HG02884 (cell line): ENCODE measurements around the gene ESM1.

Experiments used
- ATAC-seq: cut with Tn5 transposase; IDR thresholded peaks from one replicate; pipeline ENCODE4 v1.9.1; 2021; ENCODE audit warnings: mild to moderate bottlenecking, moderate library complexity; ENCODE audit not compliant: unreplicated experiment

ESM1 gene

DNA sequence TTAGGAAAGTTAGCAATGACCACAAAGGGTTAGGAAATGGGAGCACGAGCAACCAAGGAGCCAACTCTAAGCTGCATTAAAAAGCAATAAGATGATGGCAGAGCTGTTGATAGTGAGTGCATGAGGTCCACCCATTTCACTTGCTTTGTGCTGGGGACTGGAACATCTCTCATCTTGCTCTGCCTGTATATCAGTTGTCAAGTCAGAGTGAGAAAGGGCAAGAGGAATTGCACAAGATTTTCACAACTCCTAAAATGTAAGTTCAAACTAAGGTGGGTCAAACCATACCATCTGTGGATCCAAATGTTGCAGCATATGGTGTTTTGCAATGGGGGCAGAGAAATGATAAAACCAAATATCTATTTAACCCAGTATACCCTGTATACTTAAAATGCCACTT, 2.8 kb upstream of the ESM1 start:
- no peak for ATAC-seq

DNA sequence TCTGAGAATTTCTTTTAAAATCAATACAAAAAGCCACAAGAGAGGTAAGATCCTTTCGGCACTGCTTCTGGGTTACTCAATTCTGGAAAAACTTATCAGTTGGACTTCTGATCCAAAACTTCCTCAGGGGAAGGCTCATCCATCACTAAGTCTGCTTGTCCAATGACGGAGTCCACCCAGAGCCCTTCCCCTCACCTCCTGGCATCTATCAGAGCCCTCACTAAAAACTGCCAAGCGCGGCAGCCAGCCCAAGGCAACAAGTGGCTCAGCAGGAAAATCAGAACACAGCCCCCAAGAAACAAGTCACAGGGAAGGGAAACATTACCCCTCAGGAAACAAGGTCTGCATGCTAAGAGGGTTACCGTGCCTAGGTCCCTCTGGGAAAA, 869 bp upstream of the ESM1 start:
- ATAC-seq: no peak

DNA sequence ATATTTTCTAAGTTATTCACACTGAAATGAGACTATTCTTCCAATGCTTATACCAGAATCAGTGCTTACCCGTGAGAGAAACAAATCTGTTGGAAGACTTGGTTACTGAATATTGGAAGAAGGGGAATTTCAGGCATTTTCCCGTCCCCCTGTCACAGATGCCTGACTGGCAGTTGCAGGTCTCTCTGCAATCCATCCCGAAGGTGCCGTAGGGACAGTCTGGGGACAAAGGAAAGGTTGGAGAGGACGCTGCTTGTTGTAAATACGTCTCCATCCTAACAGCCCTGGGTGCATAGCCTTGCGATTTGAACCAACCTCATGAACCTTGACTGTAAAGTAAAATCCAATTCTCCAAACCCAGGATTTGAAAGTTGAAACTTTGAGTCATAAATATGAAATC, 3.5 kb downstream of the ESM1 start:
- ATAC-seq: no peak

DNA sequence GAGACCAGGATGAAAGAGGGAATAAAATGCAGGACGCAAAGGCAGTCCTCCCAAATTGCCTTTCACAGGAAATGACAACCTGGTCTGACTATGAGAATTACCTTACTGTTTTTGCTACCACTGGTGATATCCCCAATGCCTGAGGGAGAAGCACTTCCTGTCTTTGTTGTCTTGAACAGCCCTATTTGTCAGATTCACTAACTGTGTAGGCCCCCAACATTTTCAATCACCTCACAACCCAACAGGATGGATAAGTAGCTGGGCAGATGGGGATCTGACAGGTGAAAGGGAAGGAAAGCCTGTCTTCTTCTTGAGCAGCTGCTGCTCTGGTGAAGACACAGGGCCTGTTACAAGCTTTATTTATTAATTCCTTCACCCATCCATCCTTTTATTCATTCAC, 9.7 kb downstream of the ESM1 start:
- no peak for ATAC-seq

DNA sequence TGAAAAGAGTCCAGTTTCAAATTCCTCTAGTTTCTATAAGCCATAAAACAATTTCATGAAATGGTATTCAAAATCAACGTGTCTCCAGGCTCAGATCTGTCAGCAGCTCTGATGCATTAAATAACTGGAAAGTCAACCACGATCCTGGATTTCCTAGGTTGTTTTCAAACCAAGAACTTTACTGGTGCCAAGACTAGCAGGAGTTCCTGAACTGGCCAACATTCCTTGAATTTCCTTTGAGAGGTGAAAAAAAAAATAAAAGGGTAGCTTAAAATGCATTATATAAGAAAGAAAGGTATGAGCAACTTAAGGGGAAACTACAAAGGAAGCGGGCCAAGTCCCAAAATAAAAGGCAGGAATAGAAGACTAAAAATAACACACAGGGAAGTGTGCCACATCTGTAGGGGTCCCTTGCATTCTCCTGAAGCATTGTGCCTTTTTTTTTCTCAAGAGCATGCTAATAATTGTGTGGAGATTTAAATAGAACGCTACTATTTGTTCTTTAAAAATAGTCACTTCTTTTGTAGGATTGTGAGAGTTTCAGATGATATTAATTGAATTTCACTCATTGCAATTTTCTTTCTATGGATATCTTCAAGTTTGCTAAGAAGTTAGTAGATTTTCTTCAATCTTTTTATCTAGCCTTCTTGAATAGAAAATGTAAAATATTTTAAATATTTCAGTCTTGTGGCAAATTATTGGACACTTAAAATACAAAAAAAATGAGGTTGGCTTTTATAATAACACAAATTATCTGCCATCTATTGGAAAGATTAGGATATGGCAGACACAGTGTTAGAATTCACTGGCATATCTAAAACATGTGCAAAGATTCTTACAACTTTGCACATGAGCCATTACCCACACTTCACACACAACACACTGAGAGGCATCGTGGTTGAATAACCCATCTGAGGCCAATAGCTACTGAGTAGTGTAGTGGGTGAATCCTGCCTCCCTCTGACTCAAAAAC, 15.3 kb downstream of the ESM1 start:
- ATAC-seq: no peak

DNA sequence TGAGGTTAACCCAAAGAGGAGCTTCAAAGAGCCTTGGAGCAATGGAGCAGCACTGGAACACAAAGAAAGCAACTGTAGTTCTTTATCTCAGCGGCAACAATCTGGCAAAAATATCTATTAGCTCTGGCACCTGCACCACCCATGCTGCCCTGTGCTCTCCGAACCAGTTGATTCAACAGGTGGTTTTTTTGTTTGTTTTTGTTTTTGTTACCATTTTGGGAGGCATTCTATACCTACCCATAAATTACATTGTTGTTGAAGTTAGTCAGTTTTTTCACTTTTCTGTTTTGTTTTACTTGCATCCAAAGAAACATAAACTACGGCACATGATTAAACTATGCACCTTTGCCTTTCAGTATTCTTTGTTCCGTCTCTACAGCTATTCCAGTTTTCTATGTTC, 16.2 kb downstream of the ESM1 start:
- ATAC-seq: no peak

DNA sequence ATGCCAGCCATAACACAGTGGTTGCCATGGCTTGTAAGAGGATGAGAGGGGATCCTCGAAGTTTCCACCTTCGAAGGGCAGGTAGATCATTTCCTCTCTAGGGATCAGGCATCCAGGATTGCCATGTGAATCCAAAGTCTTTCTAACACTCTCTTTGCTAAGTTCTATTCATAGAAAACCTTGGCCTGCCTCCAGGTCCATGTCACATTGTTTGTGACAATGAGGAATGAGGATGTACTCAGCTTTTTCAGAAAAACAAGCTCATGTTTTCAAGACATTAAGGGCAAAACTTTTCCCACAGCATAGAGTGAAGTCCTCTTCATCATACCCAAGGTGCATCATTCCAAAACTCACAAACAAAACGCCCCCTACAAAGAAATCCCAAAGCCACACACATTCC, 19.6 kb downstream of the ESM1 start:
- no peak for ATAC-seq

DNA sequence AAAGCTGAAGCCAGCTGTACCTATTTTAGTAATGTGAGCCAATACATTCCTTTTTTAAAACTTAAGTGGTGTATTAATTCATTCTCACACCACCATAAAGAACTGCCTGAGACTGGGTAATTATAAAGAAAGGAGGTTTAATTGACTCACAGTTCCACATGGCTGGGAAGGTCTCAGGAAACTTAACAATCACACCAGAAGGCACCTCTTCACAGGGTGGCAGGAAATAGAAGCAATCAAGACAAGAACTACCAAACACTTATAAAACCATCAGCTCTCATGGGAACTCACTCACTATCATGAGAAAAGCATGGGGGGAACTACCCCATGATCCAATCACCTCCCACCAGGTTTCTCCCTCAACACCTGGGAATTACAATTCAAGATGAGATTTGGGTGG, 21.0 kb downstream of the ESM1 start:
- ATAC-seq: no peak

DNA sequence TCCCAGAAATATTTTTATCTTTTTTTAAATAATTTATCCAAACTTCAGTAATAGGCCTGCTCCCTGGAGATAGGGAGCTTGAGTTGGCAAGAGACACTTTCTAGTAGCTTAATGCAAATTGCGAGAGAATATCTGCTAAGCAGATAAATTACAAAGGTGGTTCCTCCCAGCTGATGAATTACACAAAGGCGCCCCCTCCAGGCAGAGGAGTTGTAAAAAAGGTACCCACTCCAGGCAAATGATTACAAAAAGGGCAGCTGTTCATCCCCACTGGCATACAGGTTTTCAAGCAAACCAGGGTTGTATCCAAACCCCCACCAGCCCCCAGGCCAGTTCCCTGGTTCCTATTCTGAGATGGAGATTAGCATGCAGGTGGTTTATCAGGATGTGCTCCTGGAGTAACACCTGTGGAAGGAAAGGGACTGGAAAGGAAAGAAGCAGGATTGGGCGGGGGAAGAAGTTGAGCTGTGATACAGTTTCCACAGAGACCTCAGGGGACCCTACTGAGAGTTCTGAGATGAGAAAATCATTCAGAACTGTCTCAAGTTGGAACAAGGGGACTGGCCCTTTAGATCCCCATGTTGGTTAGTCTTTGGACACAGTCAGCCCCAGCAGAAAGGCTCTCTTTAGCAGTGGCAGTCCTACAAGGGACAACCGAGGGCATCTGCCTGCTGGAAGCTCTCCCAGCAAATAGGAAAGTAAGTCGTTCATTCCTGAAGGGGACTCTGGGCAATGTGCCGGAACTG, 25.5 kb downstream of the ESM1 start:
- no peak for ATAC-seq

DNA sequence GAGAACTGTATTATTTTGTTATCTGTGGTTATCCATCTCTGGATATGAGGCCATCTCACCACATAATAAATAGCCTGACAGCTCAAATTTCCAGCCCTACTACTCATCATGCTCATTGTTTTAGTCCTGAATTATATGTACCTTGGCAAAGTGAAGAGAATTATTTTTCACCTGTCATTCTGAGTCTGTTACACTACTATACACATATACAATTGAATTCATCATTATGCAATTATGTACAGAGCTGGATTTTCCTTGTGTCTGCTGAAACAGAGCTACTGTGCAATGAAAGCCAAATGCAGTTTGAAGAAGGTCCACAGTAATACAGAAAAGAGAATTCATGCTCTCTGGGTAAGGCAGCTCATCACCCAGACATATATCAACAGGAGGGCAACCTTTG, 28.5 kb downstream of the ESM1 start:
- ATAC-seq: no peak

DNA sequence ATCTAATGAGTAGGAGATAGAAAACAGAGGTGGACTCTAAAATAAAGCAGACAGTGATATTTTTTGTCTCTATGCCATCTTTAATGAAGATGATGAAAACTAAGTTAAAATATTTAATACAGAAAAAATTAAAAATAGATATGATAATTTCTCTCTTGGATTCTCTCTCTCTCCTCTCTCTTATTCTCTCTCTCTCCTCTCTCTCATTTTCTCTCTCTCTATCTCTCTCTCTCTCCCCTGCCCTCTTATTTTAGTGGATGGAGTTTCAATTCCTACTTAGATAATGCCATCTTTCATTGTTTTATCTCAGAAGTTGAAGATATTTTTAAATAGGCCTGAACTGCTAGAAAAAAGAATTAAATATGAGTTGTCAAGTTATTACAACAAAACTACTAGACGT, 38.2 kb downstream of the ESM1 start:
- ATAC-seq: no peak

DNA sequence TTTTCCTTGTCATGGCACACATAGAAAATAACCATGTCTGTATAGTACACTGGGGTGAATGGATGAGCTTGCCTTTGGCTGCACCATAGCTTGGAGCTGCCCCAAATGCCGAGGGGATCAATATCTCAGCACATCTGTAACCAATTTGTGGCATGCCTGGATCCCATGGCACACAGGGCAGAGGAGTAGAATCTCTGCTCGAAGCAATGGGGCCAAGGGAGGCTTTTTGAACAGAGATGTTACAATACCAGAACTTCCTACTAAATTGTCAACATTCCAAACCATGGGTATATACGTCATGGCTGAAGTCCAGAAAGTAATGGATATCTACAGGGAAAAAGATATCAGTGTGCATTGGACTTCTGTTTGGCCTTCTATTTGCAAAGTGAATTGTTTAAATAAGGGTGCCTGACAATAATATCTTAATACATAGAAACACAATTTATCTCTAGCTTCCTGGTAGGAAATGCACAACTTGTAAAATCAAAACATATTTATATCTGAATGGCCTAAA, 39.0 kb downstream of the ESM1 start:
- no peak for ATAC-seq

DNA sequence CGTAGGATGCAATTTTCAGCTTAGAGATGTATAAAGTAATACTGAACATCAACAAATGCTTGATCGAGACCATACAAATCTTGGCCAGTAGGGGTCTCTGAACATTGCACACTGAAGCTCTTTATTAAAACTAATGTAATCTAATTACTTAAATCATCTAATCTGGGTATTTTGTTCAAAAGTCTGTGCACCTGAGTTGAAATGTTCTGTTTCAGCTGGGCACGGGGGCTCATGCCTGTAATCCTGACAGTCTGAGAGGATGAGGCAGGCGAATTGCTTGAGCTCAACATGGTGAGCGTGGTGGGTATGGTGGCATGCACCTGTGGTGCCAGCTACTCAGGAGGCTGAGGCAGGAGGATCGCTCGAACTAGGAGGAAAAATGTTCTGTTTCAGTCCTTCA, 41.0 kb downstream of the ESM1 start:
- ATAC-seq: no peak

DNA sequence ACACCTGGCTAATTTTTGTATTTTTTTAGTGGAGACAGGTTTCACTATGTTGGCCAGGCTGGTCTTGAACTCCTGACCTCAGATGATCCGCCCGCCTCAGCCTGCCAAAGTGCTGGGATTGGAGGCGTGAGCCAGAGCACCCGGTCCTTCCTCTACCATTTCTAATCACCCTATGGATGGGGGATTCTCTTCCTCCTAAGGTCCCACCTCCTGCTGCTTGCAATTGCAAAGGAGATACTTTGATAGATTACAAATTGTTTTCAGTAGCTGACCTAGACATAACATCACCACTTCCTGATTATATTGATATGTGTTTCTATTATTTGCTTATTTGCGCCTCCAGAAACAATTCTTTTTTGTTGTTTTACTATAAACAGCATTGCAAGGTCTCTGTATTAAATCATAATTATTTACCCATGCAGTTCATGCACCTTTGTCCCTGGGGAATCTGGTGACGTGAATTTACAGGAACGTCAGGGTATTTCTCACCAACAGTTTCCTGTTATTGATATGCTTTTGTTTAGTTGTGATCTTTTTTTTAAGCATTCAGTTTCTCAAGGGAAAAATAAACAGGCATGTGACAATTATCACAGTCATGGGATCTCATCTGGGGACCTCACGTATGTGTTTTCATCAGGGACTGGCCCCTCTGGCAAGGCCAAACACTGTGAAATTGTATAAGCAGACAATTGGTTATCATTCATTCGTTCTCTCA, 43.2 kb downstream of the ESM1 start:
- ATAC-seq: no peak

DNA sequence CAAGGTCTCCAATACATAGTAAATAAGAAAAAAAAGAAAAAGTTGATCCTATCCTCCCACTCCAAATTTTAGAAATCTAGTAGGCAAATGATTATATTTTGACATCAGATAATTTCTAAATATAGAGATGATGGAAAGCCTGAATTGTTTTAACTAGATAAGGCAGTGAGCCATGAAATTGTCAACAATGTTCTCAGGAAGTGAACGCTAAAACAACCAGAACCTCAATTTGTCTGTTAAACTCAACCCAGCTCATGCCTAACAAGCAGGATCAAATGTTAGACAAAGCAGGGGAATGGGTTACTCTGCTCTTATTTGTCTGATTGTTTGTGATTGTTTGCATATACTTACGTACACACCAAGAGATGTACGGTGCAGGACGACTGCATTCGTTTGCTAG, 49.2 kb downstream of the ESM1 start:
- ATAC-seq: no peak

DNA sequence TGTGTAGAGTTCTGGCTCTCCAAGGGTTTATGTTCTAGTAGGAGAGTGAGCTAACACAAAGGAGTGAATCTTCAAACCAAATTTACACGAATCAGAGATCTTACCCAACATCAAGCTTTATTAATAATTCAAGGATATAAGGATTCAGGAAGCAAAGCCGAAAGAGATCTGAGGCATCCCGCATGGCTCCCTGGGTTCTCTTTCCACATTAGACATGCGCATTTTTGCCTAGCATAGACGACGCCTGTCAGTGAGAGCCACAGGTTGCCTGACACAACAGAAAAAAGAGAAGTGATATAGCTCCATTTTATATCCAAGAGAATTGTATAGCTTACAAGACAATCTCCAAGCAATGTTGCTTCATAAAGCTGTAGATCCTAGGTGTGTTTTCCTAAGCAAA, 52.6 kb downstream of the ESM1 start:
- ATAC-seq: no peak

DNA sequence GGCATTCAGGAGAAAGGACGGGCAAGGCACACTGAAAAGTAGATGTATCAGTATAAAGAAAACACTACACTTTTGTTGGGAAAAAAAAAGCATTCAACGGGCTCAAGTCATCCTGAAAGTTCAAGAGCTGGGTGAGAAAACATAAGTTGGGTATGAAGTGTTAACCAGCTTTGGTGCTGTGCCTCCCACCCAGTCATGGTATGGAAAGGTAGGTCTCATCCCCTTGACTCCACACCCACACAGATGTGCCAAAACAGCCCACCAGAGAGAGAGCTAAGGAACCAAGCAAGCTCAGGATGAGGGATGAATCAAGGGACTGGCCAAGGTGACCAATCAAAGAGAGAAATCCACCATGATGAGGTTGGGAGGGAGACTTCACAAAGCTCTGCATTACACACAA, 54.7 kb downstream of the ESM1 start:
- no peak for ATAC-seq
